Stimulated activated CD4-positive, alpha-beta T cell treated with anti-CD3 and anti-CD28 coated beads, Interleukin-2, amount 100 ng/mL, for 24 hours (primary cell): ENCODE data around the gene GMEB1.

Experiments
- DNase-seq, 2 donors: peaks; one replicate each; pipeline ENCODE4 v3.0.0-alpha.2; 2020

The GMEB1 gene

GRCh38 chr1:28755701-28756100, 87.1 kb downstream of the GMEB1 start:
- DNase-seq, result no peak

- DNase-seq, result no peak
These were observed 88.3 kb downstream of the GMEB1 start for GRCh38 chr1:28756846-28757245.

GRCh38 chr1:28758420-28758819, 89.8 kb downstream of the GMEB1 start:
- DNase-seq, result no peak

- no peak for DNase-seq
These were observed 90.7 kb downstream of the GMEB1 start for GRCh38 chr1:28759257-28759656.

GRCh38 chr1:28761189-28761588, 92.6 kb downstream of the GMEB1 start:
- no peak for DNase-seq

- DNase-seq, result no peak
These were observed 98.1 kb downstream of the GMEB1 start for GRCh38 chr1:28766532-28767183.
